ENCODE data around the gene RETN. TPM values are rescaled to one million over a fixed set of nuclear protein-coding genes. Genes with fewer than 3 reads are reported as not detected.

Gene RETN
- total RNA-seq, 1 donor from 2014 or later: not detected

DNA sequence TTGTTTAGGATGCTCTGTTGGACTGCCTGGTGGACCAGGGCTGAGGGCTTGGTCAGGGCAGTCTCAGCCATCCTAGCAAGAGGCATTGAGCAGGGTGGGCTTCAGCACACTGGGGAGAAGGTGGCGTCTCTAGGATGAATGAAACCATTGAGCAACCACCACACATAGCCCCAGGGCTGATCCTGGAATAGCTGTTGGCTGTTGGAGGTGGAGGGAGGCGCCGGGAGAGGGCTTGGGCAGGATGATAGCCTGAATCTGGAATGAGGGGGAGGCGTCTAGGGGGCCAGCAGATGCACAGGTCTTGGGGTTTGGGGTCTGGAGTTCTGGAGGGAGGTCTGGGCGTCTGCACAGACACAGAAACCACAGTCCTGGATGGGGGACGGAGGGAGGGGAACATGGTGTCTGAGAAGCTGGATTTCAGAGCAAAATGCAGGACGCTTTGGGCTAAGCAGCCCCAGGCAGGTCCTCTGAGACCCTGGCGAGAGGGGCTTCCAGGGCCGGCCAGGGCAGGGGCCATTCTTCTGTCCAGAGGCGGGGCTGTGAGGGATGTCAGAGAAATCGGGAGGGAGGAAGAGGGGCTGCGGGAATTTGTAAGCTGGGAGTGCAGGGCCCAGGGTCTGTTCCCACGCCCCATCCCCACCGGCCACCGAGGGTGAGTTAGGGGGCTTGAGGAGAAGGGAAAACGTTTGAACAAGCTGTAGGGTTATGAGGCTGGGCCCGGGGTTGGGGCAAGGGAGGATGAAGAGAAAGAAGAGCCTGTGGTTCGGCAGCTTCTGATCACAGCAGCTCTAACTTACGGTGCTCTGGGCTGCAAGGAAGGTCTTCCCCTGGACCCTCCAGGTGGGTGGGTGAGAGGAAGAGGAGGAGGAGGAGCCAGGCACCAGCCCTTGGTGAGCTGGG, 16.9 kb downstream of the RETN start:
- DNase-seq (ENCODE audit: extremely low spot score in 2 of 2): no peak
- no peaks in the 10 kb centered on the region for H3K9me3 ChIP-seq
- peaks cover 14% of the 10 kb centered on the region for H3K4me1 ChIP-seq
- intact Hi-C loops (cut with DNase I): loop anchor here (10.0 kb wide), 1 partner anchor 591 kb away; no protein-coding TSS in a partner anchor
- no peaks in the 10 kb centered on the region for H3K27me3 ChIP-seq
- TF ChIP-seq, protein P1, sequence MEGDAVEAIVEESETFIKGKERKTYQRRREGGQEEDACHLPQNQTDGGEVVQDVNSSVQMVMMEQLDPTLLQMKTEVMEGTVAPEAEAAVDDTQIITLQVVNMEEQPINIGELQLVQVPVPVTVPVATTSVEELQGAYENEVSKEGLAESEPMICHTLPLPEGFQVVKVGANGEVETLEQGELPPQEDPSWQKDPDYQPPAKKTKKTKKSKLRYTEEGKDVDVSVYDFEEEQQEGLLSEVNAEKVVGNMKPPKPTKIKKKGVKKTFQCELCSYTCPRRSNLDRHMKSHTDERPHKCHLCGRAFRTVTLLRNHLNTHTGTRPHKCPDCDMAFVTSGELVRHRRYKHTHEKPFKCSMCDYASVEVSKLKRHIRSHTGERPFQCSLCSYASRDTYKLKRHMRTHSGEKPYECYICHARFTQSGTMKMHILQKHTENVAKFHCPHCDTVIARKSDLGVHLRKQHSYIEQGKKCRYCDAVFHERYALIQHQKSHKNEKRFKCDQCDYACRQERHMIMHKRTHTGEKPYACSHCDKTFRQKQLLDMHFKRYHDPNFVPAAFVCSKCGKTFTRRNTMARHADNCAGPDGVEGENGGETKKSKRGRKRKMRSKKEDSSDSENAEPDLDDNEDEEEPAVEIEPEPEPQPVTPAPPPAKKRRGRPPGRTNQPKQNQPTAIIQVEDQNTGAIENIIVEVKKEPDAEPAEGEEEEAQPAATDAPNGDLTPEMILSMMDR (IDR thresholded peaks at IDR 0.05): no peak
- TF ChIP-seq POLR2AphosphoS5 (IDR thresholded peaks at IDR 0.05; ENCODE audit: insufficient read depth in 1 of 2, low read depth in 1 of 2) (no peak), POLR2A (IDR thresholded peaks at IDR 0.05) (no peak)
- no peak overlapping the region for H3K27ac ChIP-seq
- no peak overlapping the region for H3K4me3 ChIP-seq
- peaks cover 0 to 23% of the 10 kb centered on the region in 2 donors for H3K36me3 ChIP-seq

DNA sequence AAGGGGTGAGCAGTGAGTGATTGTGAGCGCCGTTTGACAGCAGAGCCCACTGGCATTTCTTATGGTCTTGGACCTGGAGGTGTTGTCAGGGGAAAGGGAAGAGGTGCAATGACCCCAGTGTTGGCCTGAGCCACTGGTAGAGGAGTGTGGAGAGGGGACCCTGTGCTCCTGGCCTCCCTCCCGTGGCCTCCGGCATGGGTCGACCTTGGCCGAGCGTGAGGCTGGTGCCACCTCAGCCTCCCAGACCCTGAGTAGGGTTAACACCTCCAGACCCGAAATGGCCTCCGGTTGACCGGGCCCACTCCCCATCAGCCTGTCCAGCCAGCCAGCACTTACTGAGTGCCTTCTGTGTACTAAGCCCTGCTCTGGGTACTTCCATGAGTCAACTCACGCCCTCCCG, 18.3 kb downstream of the RETN start:
- Histone ChIP-seq H3K27ac (no peak overlapping the region), H3K4me1 (peaks cover 3% of the 10 kb centered on the region), H3K9me3 (no peaks in the 10 kb centered on the region), H3K36me3 (peaks cover 0 to 23% of the 10 kb centered on the region in 2 donors), H3K27me3 (no peaks in the 10 kb centered on the region), H3K4me3 (no peak overlapping the region)
- TF ChIP-seq POLR2AphosphoS5 (IDR thresholded peaks at IDR 0.05; ENCODE audit: insufficient read depth in 1 of 2, low read depth in 1 of 2) (no peak), POLR2A (IDR thresholded peaks at IDR 0.05) (no peak)
- TF ChIP-seq, protein P1 (IDR thresholded peaks at IDR 0.05): no peak
- intact Hi-C loops (cut with DNase I): loop anchor here (10.0 kb wide), 1 partner anchor 592 kb away; no protein-coding TSS in a partner anchor
- DNase-seq (ENCODE audit: extremely low spot score in 2 of 2): no peak

DNA sequence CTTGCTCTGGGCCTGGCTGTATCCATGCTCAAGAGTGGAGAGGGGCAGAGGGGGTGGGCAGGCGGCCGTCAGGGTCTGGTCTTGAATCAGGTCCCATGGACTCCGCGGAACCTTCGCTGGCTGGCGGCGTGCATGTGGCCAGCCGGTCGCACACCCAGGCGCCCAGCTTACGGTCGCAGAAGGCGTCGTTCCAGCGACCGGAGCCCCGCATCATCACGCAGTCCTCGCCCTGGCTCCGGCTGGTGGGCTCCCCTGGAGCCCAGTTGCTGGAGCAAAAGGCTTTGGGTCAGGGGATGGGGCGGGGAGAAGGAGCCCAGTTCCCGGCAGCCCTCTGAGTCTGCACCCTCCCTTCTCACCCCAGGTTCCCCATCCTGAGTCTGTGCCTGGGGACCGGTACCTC, 20.3 kb downstream of the RETN start:
- no peaks in the 10 kb centered on the region for H3K27me3 ChIP-seq
- TF ChIP-seq POLR2A (IDR thresholded peaks at IDR 0.05) (no peak), POLR2AphosphoS5 (IDR thresholded peaks at IDR 0.05; ENCODE audit: insufficient read depth in 1 of 2, low read depth in 1 of 2) (no peak)
- TF ChIP-seq, protein P1 (IDR thresholded peaks at IDR 0.05): no peak
- intact Hi-C loops (cut with DNase I): loop anchor here (10.0 kb wide), 1 partner anchor 594 kb away; no protein-coding TSS in a partner anchor
- no peak overlapping the region for H3K27ac ChIP-seq
- no peaks in the 10 kb centered on the region for H3K9me3 ChIP-seq
- no peak overlapping the region for H3K4me3 ChIP-seq
- no peak for DNase-seq (ENCODE audit: extremely low spot score in 2 of 2)
- no peaks in the 10 kb centered on the region for H3K4me1 ChIP-seq
- H3K36me3 ChIP-seq: peaks cover 0 to 6% of the 10 kb centered on the region in 2 donors

DNA sequence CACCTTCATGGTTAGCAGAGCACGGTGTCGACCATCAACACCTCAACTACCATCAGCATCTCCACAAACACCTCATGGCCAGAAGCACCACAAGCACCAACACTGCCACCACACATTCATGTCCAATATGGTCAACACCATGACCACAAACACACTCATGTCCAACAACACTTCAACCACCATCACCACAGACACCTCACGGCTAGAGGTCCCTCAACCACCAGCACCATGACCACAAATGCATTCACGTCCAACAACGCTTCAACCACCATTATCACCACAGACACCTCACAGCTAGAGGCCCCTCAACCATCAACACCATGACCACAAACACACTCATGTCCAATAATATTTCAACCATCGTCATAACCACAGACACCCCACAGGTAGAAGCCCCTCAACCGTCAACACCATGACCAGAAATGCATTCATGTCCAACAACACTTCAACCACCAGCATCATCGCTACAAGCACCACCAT, 22.0 kb downstream of the RETN start:
- H3K36me3 ChIP-seq: no peaks in the 10 kb centered on the region
- TF ChIP-seq, protein P1 (IDR thresholded peaks at IDR 0.05): no peak
- TF ChIP-seq POLR2A (IDR thresholded peaks at IDR 0.05) (no peak), POLR2AphosphoS5 (IDR thresholded peaks at IDR 0.05; ENCODE audit: insufficient read depth in 1 of 2, low read depth in 1 of 2) (no peak)
- no peak for DNase-seq (ENCODE audit: extremely low spot score in 2 of 2)
- no peaks in the 10 kb centered on the region for H3K9me3 ChIP-seq
- no peak overlapping the region for H3K27ac ChIP-seq
- no peaks in the 10 kb centered on the region for H3K27me3 ChIP-seq
- intact Hi-C loops (cut with DNase I): no loop called here
- H3K4me3 ChIP-seq: no peak overlapping the region
- H3K4me1 ChIP-seq: no peaks in the 10 kb centered on the region

DNA sequence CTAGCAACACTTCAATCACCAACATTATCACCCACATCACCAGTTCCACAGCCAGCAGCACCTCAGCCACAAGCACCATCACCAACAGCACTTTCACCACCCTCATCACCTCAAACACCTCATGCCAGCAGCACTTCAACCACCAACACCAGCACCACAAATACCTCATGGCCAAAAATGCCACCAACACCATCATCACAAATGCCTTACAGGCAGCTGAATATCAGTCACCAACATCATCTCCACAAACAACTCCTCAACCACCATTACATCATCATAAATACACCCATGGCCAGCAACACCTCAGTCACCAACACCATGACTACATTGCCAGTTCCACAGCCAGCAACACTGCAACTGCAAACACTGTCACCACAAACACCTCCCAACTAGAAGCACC, 22.6 kb downstream of the RETN start:
- H3K4me3 ChIP-seq: no peak overlapping the region
- intact Hi-C loops (cut with DNase I): no loop called here
- DNase-seq (ENCODE audit: extremely low spot score in 2 of 2): no peak
- no peaks in the 10 kb centered on the region for H3K36me3 ChIP-seq
- H3K4me1 ChIP-seq: no peaks in the 10 kb centered on the region
- no peaks in the 10 kb centered on the region for H3K9me3 ChIP-seq
- H3K27me3 ChIP-seq: no peaks in the 10 kb centered on the region
- no peak for TF ChIP-seq POLR2A (IDR thresholded peaks at IDR 0.05)
- H3K27ac ChIP-seq: no peak overlapping the region
